HL-60/S4 treated with retinoic acid at 250 ng/mL for 4 days and 3 days (cell line): ENCODE data around the gene CYP4A22.
"Not testable (repeated sequence)": the region's sequence is repeated elsewhere in the genome, so short reads cannot be mapped to it uniquely, and the experiment has no call there.

Source experiments
- in situ Hi-C: fragments of 300-500 bp; cut with MboI; formaldehyde crosslinking; loops from 2 replicates; pipeline ENCODE4 v1.7.0; 2022; ENCODE audit warnings: low sequenced_read_pairs

Gene CYP4A22

GRCh38 chr1:47156457-47156856, 19.2 kb downstream of the CYP4A22 start:
- in situ Hi-C loops = not testable (repeated sequence)

- in situ Hi-C loops = not testable (repeated sequence)
These were observed 20.7 kb downstream of the CYP4A22 start for GRCh38 chr1:47157957-47158356.

DNA sequence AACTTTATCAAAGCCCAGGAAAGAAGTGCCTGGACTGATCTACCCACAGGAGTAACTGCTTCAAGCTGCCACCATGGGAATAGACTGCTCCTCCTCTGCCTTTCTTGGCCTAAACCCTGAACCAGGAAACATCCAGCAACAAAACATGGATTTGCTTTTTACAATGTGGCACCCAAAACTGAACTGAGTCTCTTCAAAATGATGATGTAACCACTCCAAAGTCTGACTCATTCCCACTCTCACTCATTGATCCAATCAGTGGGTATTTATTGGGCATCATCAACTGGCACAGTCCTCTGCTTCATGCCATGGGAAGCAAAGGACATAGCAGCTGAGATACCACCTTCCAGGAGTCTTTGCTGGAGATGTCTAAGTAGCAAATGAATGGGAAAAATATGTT, 23.5 kb downstream of the CYP4A22 start:
- in situ Hi-C loops = no loop called here

GRCh38 chr1:47161298-47162040, 24.2 kb downstream of the CYP4A22 start:
- in situ Hi-C loops = no loop called here

DNA sequence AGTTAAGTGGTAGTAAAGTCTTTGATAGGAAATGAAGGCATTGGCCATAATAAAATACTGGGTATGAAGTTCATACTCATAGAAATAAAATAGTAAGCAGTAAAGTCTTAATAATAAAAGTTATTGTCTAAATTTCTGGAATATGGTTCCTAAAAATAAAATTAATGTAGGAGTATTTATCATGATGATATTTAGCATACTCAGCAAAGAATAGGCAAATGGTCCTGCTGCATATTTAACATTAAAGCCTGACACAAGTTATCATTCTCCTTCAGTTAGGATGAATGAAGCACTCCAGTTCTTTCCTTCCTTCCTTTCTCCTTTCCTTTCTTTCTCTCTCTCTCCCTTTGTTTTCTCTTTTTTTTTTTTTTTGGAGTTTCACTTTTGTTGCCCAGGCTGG, 27.3 kb downstream of the CYP4A22 start:
- in situ Hi-C loops = no loop called here

DNA sequence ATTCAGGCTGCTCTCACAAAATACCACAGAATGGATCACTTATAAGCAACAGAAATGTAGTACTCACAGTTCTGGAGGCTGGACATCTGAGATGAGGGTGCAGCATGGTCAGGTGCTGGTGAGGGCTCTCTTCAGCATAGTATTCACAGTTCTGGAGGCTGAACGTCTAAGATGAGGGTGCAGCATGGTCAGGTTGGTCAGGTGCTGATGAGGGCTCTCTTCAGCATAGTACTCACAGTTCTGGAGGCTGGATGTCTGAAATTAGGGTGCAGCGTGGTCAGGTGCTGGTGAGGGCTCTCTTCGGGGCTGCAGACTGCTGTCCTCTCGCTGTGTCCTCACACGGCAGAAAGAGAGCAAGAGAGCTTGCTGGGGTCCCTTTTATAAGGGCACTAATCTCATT, 35.5 kb downstream of the CYP4A22 start:
- in situ Hi-C loops = no loop called here

GRCh38 chr1:47174656-47175020, 37.4 kb downstream of the CYP4A22 start:
- in situ Hi-C loops = loop anchor here (25.0 kb wide), 1 partner anchor 538 kb away; no protein-coding TSS in a partner anchor

GRCh38 chr1:47175227-47175934, 38.1 kb downstream of the CYP4A22 start:
- in situ Hi-C loops = loop anchor here (25.0 kb wide), 1 partner anchor 537 kb away; no protein-coding TSS in a partner anchor

- in situ Hi-C loops = loop anchor here (25.0 kb wide), 1 partner anchor 534 kb away; no protein-coding TSS in a partner anchor
These were observed 40.8 kb downstream of the CYP4A22 start for GRCh38 chr1:47178020-47178419.

DNA sequence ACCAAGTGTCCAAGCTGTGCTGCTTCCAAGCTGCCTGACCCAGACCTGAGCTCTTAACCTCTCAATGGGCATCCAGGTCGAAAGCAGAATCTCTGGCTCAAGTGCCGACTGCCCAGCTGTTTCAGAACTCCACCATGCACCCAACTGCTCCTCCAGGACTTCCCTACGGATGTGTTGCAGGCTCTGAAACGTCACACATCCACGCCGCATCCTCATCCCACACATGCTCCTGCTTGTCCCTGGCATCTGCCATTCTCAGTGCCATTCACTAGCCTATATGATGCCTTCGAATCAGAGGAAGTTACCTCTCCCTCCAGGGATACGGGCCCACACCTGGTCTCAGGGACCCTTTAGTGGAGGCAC, 41.4 kb downstream of the CYP4A22 start:
- in situ Hi-C loops = loop anchor here (25.0 kb wide), 1 partner anchor 534 kb away; no protein-coding TSS in a partner anchor

DNA sequence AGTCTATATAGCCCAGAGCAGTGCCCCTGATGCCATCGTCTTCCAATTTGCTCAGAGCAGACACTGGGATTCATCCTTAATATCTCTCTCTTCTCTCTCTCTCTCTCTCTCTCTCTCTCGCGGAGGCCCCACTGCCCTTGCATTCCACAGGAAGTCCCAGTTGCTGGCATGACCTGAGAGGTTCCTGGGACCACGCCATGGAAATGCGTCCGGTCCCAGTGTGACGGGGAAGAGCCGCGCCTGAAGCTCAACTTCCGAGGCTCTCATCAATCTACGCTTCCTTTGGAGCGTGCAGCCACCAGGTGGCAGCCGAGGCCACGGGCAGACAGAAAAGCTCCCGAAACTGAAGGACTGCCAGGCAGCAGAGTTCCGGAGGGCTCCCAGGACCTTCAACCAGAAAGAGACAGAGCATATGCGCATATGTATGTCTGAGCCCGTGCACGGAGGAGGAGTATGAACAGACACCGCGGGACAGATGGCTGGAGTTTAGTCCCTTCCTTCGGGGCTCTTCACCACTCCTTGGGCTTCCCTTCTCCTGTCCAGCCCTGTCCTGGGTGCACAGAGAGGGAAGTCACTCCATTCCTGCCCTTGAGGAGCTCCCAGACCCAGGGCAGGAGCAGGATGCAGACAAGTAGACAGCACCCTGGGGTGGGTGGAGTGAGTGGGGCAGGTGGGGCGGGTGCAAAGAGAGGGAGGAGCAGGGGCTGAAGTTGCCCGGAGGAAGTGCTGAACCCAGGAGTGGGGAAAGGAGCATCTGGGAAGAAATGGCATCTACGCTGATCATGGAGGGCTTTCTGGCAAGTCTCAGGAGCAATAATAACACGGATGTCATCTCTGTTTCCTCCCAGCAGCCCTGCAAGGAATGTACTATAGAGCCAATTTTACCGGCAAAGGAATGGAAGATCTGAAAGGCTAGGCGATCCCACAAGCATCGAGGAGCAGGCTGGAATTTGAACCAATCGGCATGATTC, 42.1 kb downstream of the CYP4A22 start:
- in situ Hi-C loops = loop anchor here (25.0 kb wide), 1 partner anchor 533 kb away; no protein-coding TSS in a partner anchor

GRCh38 chr1:47179988-47180563, 42.8 kb downstream of the CYP4A22 start:
- in situ Hi-C loops = loop anchor here (25.0 kb wide), 1 partner anchor 532 kb away; no protein-coding TSS in a partner anchor

- in situ Hi-C loops = loop anchor here (25.0 kb wide), 1 partner anchor 532 kb away; no protein-coding TSS in a partner anchor
These were observed 43.4 kb downstream of the CYP4A22 start for GRCh38 chr1:47180603-47181094.

DNA sequence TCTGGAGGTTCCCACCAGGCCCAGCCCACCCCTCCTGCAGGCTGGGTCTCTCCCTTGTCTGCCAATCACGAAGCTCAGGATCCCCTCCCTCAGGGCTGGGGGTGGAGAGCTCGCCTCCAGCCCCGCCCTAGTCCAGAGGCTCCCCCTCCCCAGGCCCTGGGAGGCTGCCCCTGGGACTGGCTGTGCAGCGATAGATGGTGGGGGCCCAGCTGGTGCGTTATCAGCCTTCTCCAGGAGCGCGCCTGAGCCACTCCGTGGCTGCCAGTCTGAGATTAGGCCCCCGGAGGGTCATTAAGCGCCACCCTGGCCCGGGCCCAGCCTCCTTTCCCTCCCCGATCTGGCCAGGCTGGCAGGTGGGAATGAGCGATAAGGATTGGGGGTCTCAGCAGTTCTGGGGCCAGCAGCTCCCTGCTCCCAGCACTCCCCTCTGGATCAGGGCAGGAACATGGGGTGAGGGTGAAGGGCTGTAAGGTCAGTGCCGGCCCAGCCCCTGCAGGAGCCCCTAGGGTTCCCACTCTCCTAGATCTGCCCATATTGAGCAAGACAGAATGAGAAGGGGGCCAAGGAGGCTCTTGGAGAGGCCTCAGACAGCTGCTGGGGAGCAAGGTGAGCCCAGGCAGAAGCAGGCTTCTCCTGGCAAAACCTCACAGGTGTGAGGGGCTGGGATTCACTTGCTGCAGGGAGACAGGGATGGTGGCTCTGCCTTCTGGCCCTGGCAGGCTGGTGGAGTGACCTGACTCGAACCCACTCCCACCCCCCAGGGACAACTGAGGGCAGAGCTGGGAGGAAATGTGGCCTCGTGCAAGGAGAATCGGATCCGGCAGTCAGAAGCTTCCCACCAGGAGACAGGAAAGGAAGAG, 44.1 kb downstream of the CYP4A22 start:
- in situ Hi-C loops = loop anchor here (25.0 kb wide), 1 partner anchor 531 kb away; no protein-coding TSS in a partner anchor

GRCh38 chr1:47181955-47182675, 44.9 kb downstream of the CYP4A22 start:
- in situ Hi-C loops = loop anchor here (25.0 kb wide), 1 partner anchor 530 kb away; no protein-coding TSS in a partner anchor

- in situ Hi-C loops = loop anchor here (25.0 kb wide), 1 partner anchor 530 kb away; no protein-coding TSS in a partner anchor
These were observed 45.5 kb downstream of the CYP4A22 start for GRCh38 chr1:47182676-47183235.

DNA sequence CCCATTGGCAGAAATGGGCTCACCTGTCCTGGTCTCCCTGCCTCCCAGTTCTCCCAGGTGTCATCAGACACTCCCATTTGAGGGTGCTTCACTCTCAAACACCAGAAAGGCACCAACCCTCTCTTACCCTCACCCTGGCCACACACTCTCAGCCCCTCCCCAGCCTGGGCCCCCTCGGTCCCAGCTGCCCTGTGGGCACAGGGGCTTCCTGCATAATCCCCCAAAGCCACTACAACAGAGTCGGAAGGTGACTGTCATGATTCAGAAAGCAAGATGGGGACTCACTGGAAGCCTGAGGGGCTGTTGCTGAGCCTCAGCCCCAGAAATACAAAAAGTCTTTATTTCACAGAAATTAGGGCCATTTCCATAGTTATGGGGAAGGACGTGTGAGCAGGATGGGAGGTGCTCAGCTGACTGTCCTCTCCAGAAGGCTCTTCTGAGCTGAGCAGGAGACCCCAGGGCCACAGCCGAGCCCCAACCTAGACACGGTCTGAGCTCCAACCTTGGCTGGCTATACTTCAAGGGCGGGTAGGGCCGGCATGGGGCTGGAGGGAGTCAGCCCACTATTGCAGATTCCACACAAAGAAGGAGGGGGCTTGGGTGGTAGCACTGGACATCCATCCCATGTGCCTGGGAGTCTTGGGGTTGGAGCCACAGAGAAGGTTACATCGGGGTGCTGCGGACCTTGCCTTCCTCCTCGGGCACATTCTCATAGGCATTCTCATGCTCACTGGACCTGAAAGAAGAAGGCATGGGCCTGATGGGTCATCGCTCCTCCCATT, 46.3 kb downstream of the CYP4A22 start:
- in situ Hi-C loops = loop anchor here (25.0 kb wide), 1 partner anchor 529 kb away; no protein-coding TSS in a partner anchor
